ENCODE measurements around the gene FRMD4A.

FRMD4A gene

DNA sequence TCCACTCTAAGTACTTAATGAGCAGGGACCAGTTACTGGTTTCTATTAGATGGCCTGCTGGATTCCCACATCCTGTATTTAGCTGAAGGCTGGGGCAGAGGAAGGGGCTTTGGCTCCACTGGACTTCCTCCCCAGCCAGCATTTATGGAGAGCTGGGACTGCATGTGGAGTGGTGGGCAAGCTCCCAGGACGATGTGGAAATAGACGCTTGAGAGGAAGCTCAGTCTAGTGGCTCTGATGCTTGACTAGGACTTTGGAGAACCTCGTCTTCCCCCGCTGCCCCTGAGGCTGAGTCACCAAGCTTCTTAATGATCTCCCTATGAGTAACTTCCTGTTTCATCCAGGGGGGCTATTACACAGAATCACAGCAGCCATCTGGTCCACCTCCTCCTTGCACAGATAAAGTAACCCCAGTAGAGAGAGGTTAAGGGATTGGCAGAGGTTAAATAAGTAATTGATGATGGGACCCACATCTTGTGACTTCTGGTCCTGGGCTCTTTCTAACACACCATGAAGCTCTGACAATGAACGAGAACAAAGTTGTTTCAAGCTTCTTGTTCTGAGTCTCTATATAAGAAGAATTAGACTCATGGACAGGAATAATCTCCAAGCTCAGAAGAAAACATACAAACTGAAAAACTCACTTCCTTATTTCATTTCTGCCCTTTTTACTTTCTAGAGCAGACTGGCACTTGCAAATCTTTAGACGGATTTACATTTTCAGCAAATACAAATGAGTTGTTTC, 617.7 kb downstream of the FRMD4A start:
- Histone ChIP-seq H3K9me3 (ENCODE audit: severe bottlenecking) (no peaks in the 10 kb centered on the region), H3K36me3 (ENCODE audit: low read depth) (no peaks in the 10 kb centered on the region), H3K27me3 (ENCODE audit: insufficient read depth, poor library complexity, severe bottlenecking) (no peaks in the 10 kb centered on the region), H3K4me1 (ENCODE audit: insufficient read depth, poor library complexity, severe bottlenecking) (peaks cover 29% of the 10 kb centered on the region), H3K4me3 (ENCODE audit: severe bottlenecking) (no peak overlapping the region), H3K27ac (ENCODE audit: poor library complexity, severe bottlenecking) (peak overlapping the region; percentile 74)
- DNase-seq (ENCODE audit: low spot score) (peak; percentile 78), ATAC-seq (ENCODE audit: low read depth) (peak; percentile 89)
- TF ChIP-seq, protein P1, sequence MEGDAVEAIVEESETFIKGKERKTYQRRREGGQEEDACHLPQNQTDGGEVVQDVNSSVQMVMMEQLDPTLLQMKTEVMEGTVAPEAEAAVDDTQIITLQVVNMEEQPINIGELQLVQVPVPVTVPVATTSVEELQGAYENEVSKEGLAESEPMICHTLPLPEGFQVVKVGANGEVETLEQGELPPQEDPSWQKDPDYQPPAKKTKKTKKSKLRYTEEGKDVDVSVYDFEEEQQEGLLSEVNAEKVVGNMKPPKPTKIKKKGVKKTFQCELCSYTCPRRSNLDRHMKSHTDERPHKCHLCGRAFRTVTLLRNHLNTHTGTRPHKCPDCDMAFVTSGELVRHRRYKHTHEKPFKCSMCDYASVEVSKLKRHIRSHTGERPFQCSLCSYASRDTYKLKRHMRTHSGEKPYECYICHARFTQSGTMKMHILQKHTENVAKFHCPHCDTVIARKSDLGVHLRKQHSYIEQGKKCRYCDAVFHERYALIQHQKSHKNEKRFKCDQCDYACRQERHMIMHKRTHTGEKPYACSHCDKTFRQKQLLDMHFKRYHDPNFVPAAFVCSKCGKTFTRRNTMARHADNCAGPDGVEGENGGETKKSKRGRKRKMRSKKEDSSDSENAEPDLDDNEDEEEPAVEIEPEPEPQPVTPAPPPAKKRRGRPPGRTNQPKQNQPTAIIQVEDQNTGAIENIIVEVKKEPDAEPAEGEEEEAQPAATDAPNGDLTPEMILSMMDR (IDR thresholded peaks at IDR 0.05; ENCODE audit: poor library complexity, severe bottlenecking) = no peak

DNA sequence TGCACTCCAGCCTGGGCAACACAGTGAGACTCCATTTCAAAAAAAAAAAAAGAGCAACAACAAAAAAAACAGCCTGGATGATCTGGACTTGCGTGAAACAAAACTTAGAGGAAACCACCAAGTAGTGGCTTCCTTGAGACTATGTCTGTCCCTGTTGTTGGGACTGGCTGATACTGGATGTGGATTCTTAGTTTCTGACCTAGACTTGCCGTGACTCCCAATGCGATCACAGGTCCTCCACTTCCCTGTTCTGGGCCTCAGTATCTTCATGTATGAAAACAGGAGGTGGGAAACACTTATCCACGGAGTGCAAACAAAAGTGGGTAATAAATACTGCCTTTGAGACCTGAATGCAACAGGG, 618.3 kb downstream of the FRMD4A start:
- no peak for ATAC-seq (ENCODE audit: low read depth)

DNA sequence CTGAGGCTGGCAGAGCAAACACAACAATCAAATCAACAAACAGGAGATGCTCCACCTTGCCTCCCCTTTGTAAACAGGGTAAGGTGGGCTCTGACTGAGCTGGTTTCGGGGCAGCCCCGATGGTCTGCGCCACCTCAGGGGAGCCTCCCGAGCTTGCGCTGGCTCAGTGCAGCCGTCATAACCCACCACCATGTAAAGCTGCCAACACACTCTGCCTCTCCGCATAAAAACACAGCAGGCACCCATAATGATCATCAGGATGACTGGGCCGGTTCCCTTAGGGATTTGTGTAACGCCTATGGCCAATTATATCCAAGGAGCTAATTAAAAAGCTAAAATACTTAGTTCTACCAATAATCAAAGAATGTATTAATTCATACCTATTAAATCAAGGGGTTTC, 619.4 kb downstream of the FRMD4A start:
- Histone ChIP-seq H3K4me1 (ENCODE audit: insufficient read depth, poor library complexity, severe bottlenecking) (peaks cover 29% of the 10 kb centered on the region), H3K27ac (ENCODE audit: poor library complexity, severe bottlenecking) (no peak overlapping the region), H3K9me3 (ENCODE audit: severe bottlenecking) (no peaks in the 10 kb centered on the region), H3K4me3 (ENCODE audit: severe bottlenecking) (no peak overlapping the region), H3K36me3 (ENCODE audit: low read depth) (no peaks in the 10 kb centered on the region), H3K27me3 (ENCODE audit: insufficient read depth, poor library complexity, severe bottlenecking) (no peaks in the 10 kb centered on the region)
- TF ChIP-seq, protein P1 (IDR thresholded peaks at IDR 0.05; ENCODE audit: poor library complexity, severe bottlenecking) = no peak
- DNase-seq (ENCODE audit: low spot score) (no peak), ATAC-seq (ENCODE audit: low read depth) (no peak)

More for the DNA sequence above, 618.3 kb downstream of the FRMD4A start:
- DNase-seq (ENCODE audit: low spot score) = no peak
- H3K36me3 ChIP-seq (ENCODE audit: low read depth) = no peaks in the 10 kb centered on the region
- TF ChIP-seq, protein P1 (IDR thresholded peaks at IDR 0.05; ENCODE audit: poor library complexity, severe bottlenecking) = no peak
- H3K4me1 ChIP-seq (ENCODE audit: insufficient read depth, poor library complexity, severe bottlenecking) = peaks cover 33% of the 10 kb centered on the region
- no peaks in the 10 kb centered on the region for H3K27me3 ChIP-seq (ENCODE audit: insufficient read depth, poor library complexity, severe bottlenecking)
- no peak overlapping the region for H3K4me3 ChIP-seq (ENCODE audit: severe bottlenecking)
- peak overlapping the region; percentile 74 for H3K27ac ChIP-seq (ENCODE audit: poor library complexity, severe bottlenecking)
- H3K9me3 ChIP-seq (ENCODE audit: severe bottlenecking) = no peaks in the 10 kb centered on the region

DNA sequence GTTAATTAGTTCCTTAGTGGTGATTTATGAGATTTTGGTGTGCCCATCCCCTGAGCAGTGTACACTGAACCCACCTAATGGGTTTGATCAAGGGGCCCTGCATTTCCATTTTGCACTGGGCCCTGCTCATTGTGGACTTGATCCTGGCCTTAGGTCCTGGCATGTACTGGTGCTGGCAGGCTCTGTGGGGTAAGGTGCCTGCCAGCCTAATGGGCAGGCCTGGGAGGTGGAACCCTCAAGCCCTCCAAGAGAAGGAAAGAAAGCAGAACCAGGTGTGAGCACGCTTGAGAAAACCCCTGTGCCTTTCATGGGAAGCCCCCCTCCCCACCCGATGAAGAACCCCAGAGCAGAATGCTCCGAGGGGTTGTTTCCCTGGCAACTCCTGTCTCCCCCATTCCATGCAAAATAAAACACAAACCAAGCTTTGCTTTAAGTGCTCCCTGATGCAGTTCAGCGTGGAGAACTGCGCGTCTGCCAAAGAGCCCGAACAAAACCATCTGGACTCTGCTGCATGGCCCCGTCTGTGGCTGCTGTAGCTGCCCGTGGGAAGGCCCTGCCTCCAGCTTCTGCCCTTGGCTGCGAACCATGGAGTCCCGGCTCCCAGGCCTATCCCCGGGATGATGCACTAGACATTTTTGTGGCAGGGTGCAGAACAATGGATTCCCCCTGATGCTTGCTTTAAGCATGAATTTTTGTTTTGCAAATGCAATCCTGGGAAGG, 620.6 kb downstream of the FRMD4A start:
- no peaks in the 10 kb centered on the region for H3K9me3 ChIP-seq (ENCODE audit: severe bottlenecking)
- ATAC-seq (ENCODE audit: low read depth) (no peak), DNase-seq (ENCODE audit: low spot score) (no peak)
- TF ChIP-seq, protein P1 (IDR thresholded peaks at IDR 0.05; ENCODE audit: poor library complexity, severe bottlenecking) = no peak
- H3K4me1 ChIP-seq (ENCODE audit: insufficient read depth, poor library complexity, severe bottlenecking) = peaks cover 29% of the 10 kb centered on the region
- no peaks in the 10 kb centered on the region for H3K27me3 ChIP-seq (ENCODE audit: insufficient read depth, poor library complexity, severe bottlenecking)
- H3K36me3 ChIP-seq (ENCODE audit: low read depth) = no peaks in the 10 kb centered on the region
- H3K27ac ChIP-seq (ENCODE audit: poor library complexity, severe bottlenecking) = no peak overlapping the region
- no peak overlapping the region for H3K4me3 ChIP-seq (ENCODE audit: severe bottlenecking)
